Measurements from ENCODE around the gene HACL1.

The HACL1 gene

GRCh38 chr3:15576475-15576874 is 24.9 kb downstream of the HACL1 start:
- Histone ChIP-seq H3K4me1 (ENCODE audit: insufficient read depth, poor library complexity, severe bottlenecking) (no peaks in the 10 kb centered on the region), H3K27me3 (ENCODE audit: insufficient read depth, poor library complexity, severe bottlenecking) (no peaks in the 10 kb centered on the region), H3K9me3 (ENCODE audit: severe bottlenecking) (no peaks in the 10 kb centered on the region), H3K4me3 (ENCODE audit: severe bottlenecking) (no peak overlapping the region), H3K36me3 (ENCODE audit: low read depth) (peaks cover 51% of the 10 kb centered on the region), H3K27ac (ENCODE audit: poor library complexity, severe bottlenecking) (no peak overlapping the region)
- TF ChIP-seq CTCF (IDR thresholded peaks at IDR 0.05; ENCODE audit: poor library complexity, severe bottlenecking) = no peak
- ATAC-seq (ENCODE audit: low read depth) = no peak
- no peak for DNase-seq (ENCODE audit: low spot score)

GRCh38 chr3:15575446-15575845 is 25.9 kb downstream of the HACL1 start:
- TF ChIP-seq CTCF (IDR thresholded peaks at IDR 0.05; ENCODE audit: poor library complexity, severe bottlenecking) = no peak
- H3K9me3 ChIP-seq (ENCODE audit: severe bottlenecking) = no peaks in the 10 kb centered on the region
- H3K36me3 ChIP-seq (ENCODE audit: low read depth) = peaks cover 51% of the 10 kb centered on the region
- no peak overlapping the region for H3K27ac ChIP-seq (ENCODE audit: poor library complexity, severe bottlenecking)
- no peak for ATAC-seq (ENCODE audit: low read depth)
- no peak for DNase-seq (ENCODE audit: low spot score)
- H3K27me3 ChIP-seq (ENCODE audit: insufficient read depth, poor library complexity, severe bottlenecking) = no peaks in the 10 kb centered on the region
- no peak overlapping the region for H3K4me3 ChIP-seq (ENCODE audit: severe bottlenecking)
- H3K4me1 ChIP-seq (ENCODE audit: insufficient read depth, poor library complexity, severe bottlenecking) = no peaks in the 10 kb centered on the region

GRCh38 chr3:15572138-15572537 is 29.2 kb downstream of the HACL1 start:
- H3K4me1 ChIP-seq (ENCODE audit: insufficient read depth, poor library complexity, severe bottlenecking) = no peaks in the 10 kb centered on the region
- DNase-seq (ENCODE audit: low spot score) (no peak), ATAC-seq (ENCODE audit: low read depth) (no peak)
- H3K4me3 ChIP-seq (ENCODE audit: severe bottlenecking) = no peak overlapping the region
- peaks cover 61% of the 10 kb centered on the region for H3K36me3 ChIP-seq (ENCODE audit: low read depth)
- TF ChIP-seq CTCF (IDR thresholded peaks at IDR 0.05; ENCODE audit: poor library complexity, severe bottlenecking) = no peak
- H3K27ac ChIP-seq (ENCODE audit: poor library complexity, severe bottlenecking) = no peak overlapping the region
- H3K9me3 ChIP-seq (ENCODE audit: severe bottlenecking) = no peaks in the 10 kb centered on the region
- H3K27me3 ChIP-seq (ENCODE audit: insufficient read depth, poor library complexity, severe bottlenecking) = no peaks in the 10 kb centered on the region

- H3K9me3 ChIP-seq (ENCODE audit: severe bottlenecking) = no peaks in the 10 kb centered on the region
- no peak overlapping the region for H3K27ac ChIP-seq (ENCODE audit: poor library complexity, severe bottlenecking)
- H3K27me3 ChIP-seq (ENCODE audit: insufficient read depth, poor library complexity, severe bottlenecking) = no peaks in the 10 kb centered on the region
- no peaks in the 10 kb centered on the region for H3K4me1 ChIP-seq (ENCODE audit: insufficient read depth, poor library complexity, severe bottlenecking)
- TF ChIP-seq CTCF (IDR thresholded peaks at IDR 0.05; ENCODE audit: poor library complexity, severe bottlenecking) = no peak
- no peak for DNase-seq (ENCODE audit: low spot score)
- H3K36me3 ChIP-seq (ENCODE audit: low read depth) = peaks cover 64% of the 10 kb centered on the region
- ATAC-seq (ENCODE audit: low read depth) = no peak
- H3K4me3 ChIP-seq (ENCODE audit: severe bottlenecking) = no peak overlapping the region
Measured at GRCh38 chr3:15563190-15563589, 38.2 kb downstream of the HACL1 start.

GRCh38 chr3:15562560-15562959 is 38.8 kb downstream of the HACL1 start:
- no peaks in the 10 kb centered on the region for H3K9me3 ChIP-seq (ENCODE audit: severe bottlenecking)
- ATAC-seq (ENCODE audit: low read depth) (no peak), DNase-seq (ENCODE audit: low spot score) (no peak)
- H3K27ac ChIP-seq (ENCODE audit: poor library complexity, severe bottlenecking) = no peak overlapping the region
- no peak for TF ChIP-seq CTCF (IDR thresholded peaks at IDR 0.05; ENCODE audit: poor library complexity, severe bottlenecking)
- H3K36me3 ChIP-seq (ENCODE audit: low read depth) = peaks cover 58% of the 10 kb centered on the region
- H3K4me3 ChIP-seq (ENCODE audit: severe bottlenecking) = no peak overlapping the region
- peaks cover 3% of the 10 kb centered on the region for H3K4me1 ChIP-seq (ENCODE audit: insufficient read depth, poor library complexity, severe bottlenecking)
- H3K27me3 ChIP-seq (ENCODE audit: insufficient read depth, poor library complexity, severe bottlenecking) = no peaks in the 10 kb centered on the region
